ENCODE results near the gene RBCK1. TPM values are rescaled to one million over a fixed set of nuclear protein-coding genes. Genes with fewer than 3 reads are reported as not detected.

Gene RBCK1
- total and polyA plus RNA-seq, 2 donors (not counting 3 experiments of a cell fraction or from before 2014, with no cell fraction given), result 80.4 to 82.7 TPM

DNA sequence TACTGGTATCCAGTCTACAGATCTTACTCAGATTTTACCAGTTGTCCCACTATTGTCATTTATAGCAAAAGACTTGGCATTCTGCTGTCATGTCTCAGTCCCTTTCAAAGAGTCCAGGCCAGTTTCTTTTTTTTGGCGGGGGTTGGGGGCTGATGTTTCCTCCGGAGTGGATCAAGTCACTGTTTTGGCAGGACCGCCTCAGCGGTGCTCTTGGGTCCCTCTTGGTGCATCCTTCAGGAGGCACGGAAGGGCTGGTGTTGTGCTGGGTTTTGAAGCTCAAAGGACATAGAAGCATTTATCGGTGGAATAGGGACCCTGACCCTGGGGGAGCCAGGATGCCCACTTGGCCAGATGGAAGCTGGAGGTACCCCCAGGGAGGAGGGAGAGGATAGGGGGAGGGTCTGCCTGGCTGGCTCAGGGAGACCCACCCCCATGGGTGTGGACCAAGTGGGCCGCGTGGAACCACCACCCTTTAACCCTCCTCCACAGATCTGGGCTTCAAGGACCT lies 10.8 kb downstream of the RBCK1 start:
- peaks cover 7 to 29% of the 10 kb centered on the region in 2 experiments for H3K36me3 ChIP-seq (ENCODE audit: control insufficient read depth in 2 of 2, extremely low read depth in 1 of 2, insufficient read depth in 2 of 2, low read length in 2 of 2)
- dilution Hi-C loops (cut with MboI; ENCODE audit: extremely low pct_ligation_motif_present, low sequenced_read_pairs) (no loop called here), intact Hi-C loops (cut with micrococcal nuclease) (no loop called here)
- no peak overlapping the region for H3K27ac ChIP-seq (ENCODE audit: insufficient read depth, low read depth, low read length)
- H2AFZ ChIP-seq (ENCODE audit: low read depth, low read length), result no peak overlapping the region
- H4K20me1 ChIP-seq (replicated peaks; ENCODE audit: control insufficient read depth, extremely low read depth, insufficient read depth, low read length), result no peaks in the 10 kb centered on the region
- H3K79me2 ChIP-seq (ENCODE audit: control insufficient read depth, insufficient read depth, low read length), result no peaks in the 10 kb centered on the region
- H3K9me1 ChIP-seq (replicated peaks; ENCODE audit: control insufficient read depth, extremely low read depth, insufficient read depth, low read length), result no peaks in the 10 kb centered on the region
- H3K9ac ChIP-seq (replicated peaks; ENCODE audit: extremely low read depth, insufficient read depth, low read length), result no peak overlapping the region
- POLR2A ChIA-PET, result no interaction called here
- TF ChIP-seq POLR2AphosphoS5 (IDR thresholded peaks at IDR 0.05; ENCODE audit: insufficient read depth, low read depth, low read length), result no peak
- no peak for TF ChIP-seq MAX (IDR thresholded peaks at IDR 0.05; ENCODE audit: insufficient read depth, insufficient read length)
- no peak for TF ChIP-seq MYC (IDR thresholded peaks at IDR 0.05; ENCODE audit: low read depth, low read length)
- no peak for TF ChIP-seq CTCF (IDR thresholded peaks at IDR 0.05; ENCODE audit: extremely low read depth in 1 of 2, insufficient read depth in 1 of 2, low read depth in 1 of 2, low read length in 2 of 2)
- no peak for TF ChIP-seq GATA2 (IDR thresholded peaks at IDR 0.05; ENCODE audit: insufficient read depth, insufficient read length, low read depth, low read length)
- no peak for TF ChIP-seq EZH2 (IDR thresholded peaks at IDR 0.05; ENCODE audit: borderline replicate concordance, low read depth, low read length, severe bottlenecking)
- no peak for TF ChIP-seq JUN (IDR thresholded peaks at IDR 0.05; ENCODE audit: borderline replicate concordance, insufficient read depth, insufficient read length, low read depth)
- FAIRE-seq (no peak), DNase-seq (ENCODE audit: low read depth, low spot score) (no peak)
- H3K4me3 ChIP-seq (replicated peaks in 1 of 3; ENCODE audit: insufficient read depth in 1 of 3, low read depth in 1 of 3, low read length in 3 of 3), result no peak overlapping the region
- H3K9me3 ChIP-seq (replicated peaks; ENCODE audit: control insufficient read depth, insufficient read depth, low read length), result no peaks in the 10 kb centered on the region
- H3K27me3 ChIP-seq (ENCODE audit: control insufficient read depth in 2 of 2, insufficient read depth in 2 of 2, low read length in 2 of 2), result no peaks in the 10 kb centered on the region
- H3K4me2 ChIP-seq (ENCODE audit: insufficient read depth, low read length), result no peak overlapping the region
- no peaks in the 10 kb centered on the region for H3K4me1 ChIP-seq (ENCODE audit: control insufficient read depth, extremely low read depth, insufficient read depth, low read length)
- CTCF ChIA-PET, result no interaction called here
- no TSS peak for BruUV-seq (replicated peaks)

All from endothelial cell of umbilical vein (primary cell).